Natural killer cell (primary cell): Measurements from ENCODE around the gene CHRD. TPM values are rescaled to one million over a fixed set of nuclear protein-coding genes. Genes with fewer than 3 reads are reported as not detected.
A peak's percentile ranks its signal among the peaks of the same experiment; 100 is the strongest.

Experiments used
- ATAC-seq, 3 donors: fragments of 150-1000 bp in 2 of 3; fragments of 200-7000 bp in 1 of 3; cut with Tn5 transposase; 1 replicate in 1 of 3; 2 replicates in 2 of 3; pipeline ENCODE4 v1.10.0; 2021; ENCODE audit warnings: mild to moderate bottlenecking in 2 of 3, moderate library complexity in 2 of 3
- DNase-seq, 2 donors: peaks; one replicate each; pipeline versions ENCODE4 v3.0.0 to v3.0.0-alpha.2; 2013 to 2021; ENCODE audit warnings: mixed read lengths in 1 of 2
- H3K27ac ChIP-seq: one replicate; pipeline ENCODE4 v1.5.1; 2013; ENCODE audit warnings: mild to moderate bottlenecking, low read length
- H3K27me3 ChIP-seq: one replicate; pipeline ENCODE4 v1.6.1; 2013; ENCODE audit warnings: low read length; ENCODE audit not compliant: control insufficient read depth, insufficient read depth
- H3K36me3 ChIP-seq: one replicate; pipeline ENCODE4 v1.6.1; 2013; ENCODE audit warnings: low read length; ENCODE audit not compliant: control insufficient read depth, insufficient read depth
- H3K4me1 ChIP-seq: one replicate; pipeline ENCODE4 v1.6.1; 2013; ENCODE audit warnings: low read length; ENCODE audit not compliant: control insufficient read depth, insufficient read depth
- H3K4me3 ChIP-seq: one replicate; pipeline ENCODE4 v1.5.1; 2013; ENCODE audit warnings: low read length
- H3K9me3 ChIP-seq: one replicate; pipeline ENCODE4 v1.6.1; 2013; ENCODE audit warnings: low read length; ENCODE audit not compliant: control insufficient read depth, insufficient read depth
- H3K27ac Mint-ChIP-seq, 2 donors: one replicate each; pipeline ENCODE4 v1.8.0; 2022; ENCODE audit warnings: mild to moderate bottlenecking in 2 of 2, mixed read lengths in 2 of 2, moderate library complexity in 1 of 2
- H3K27me3 Mint-ChIP-seq, 2 donors: one replicate each; pipeline ENCODE4 v1.8.0; 2022; ENCODE audit warnings: low read depth in 2 of 2, mixed read lengths in 2 of 2
- H3K36me3 Mint-ChIP-seq: one replicate; pipeline ENCODE4 v1.8.0; 2022; ENCODE audit warnings: mixed read lengths
- H3K4me1 Mint-ChIP-seq, 2 donors: one replicate each; pipeline ENCODE4 v1.8.0; 2022; ENCODE audit warnings: mixed read lengths in 2 of 2
- H3K4me3 Mint-ChIP-seq: one replicate; pipeline ENCODE4 v1.8.0; 2022; ENCODE audit warnings: mild to moderate bottlenecking, moderate library complexity, mixed read lengths
- H3K9me3 Mint-ChIP-seq, 2 donors: one replicate each; pipeline ENCODE4 v1.8.0; 2022; ENCODE audit warnings: mixed read lengths in 2 of 2
- CTCF ChIP-seq: fragments of 200-600 bp; IDR thresholded peaks from one replicate; pipeline ENCODE4 v1.8.0; 2022; ENCODE audit warnings: antibody characterized with exemption
- WGBS: methylation state at CpG from one replicate; pipeline ENCODE4 v1.1.7; 2013; ENCODE audit warnings: missing lambda C conversion rate; ENCODE audit not compliant: insufficient coverage; 5-methylcytosine and 5-hydroxymethylcytosine counted together
- intact Hi-C: fragments of 100-400 bp; cut with micrococcal nuclease; formaldehyde crosslinking; loops from one replicate; pipeline ENCODE4 v1.14.2; 2022
- total RNA-seq, 4 donors: library from RNA; stranded (reverse); fragments of 120-200 nt in 1 of 4; gene quantifications; one replicate each; pipeline versions ENCODE4 v1.2.3 to v1.2.4, GENCODE V29; 2013 to 2022

The CHRD gene
- total RNA-seq, 3 donors from 2014 or later (not counting 1 experiment from before 2014, with no cell fraction given), result 0.78 TPM; not detected in 2

- H3K4me1 Mint-ChIP-seq, result peaks cover 19 to 43% of the 10 kb centered on the region in 2 donors
Measured at GRCh38 chr3:184362668-184363546, 16.9 kb upstream of the CHRD start.

GRCh38 chr3:184366619-184367289 lies 13.1 kb upstream of the CHRD start:
- Mint-ChIP-seq H3K9me3 (no peaks in the 10 kb centered on the region), H3K27ac (no peak overlapping the region)
- H3K36me3 ChIP-seq, result peaks cover 22% of the 10 kb centered on the region

More at GRCh38 chr3:184362668-184363546, 16.9 kb upstream of the CHRD start:
- TF ChIP-seq CTCF, result peak; percentile 61
- Histone ChIP-seq H3K4me1 (peaks cover 32% of the 10 kb centered on the region), H3K9me3 (no peaks in the 10 kb centered on the region), H3K27ac (peak overlapping the region; percentile 86), H3K4me3 (peak overlapping the region; percentile 57), H3K27me3 (no peaks in the 10 kb centered on the region), H3K36me3 (peaks cover 11% of the 10 kb centered on the region)
- DNase-seq (peak; percentile 93 to 98), ATAC-seq (peak; percentile 76 to 88 (median 83))
- H3K36me3 Mint-ChIP-seq, result no peaks in the 10 kb centered on the region
- H3K27ac Mint-ChIP-seq, result peak overlapping the region; percentile 96 to 97
- H3K4me3 Mint-ChIP-seq, result peak overlapping the region; percentile 99
- H3K9me3 Mint-ChIP-seq, result no peaks in the 10 kb centered on the region
- under 1% methylated on average over 68 of the region's 68 CpGs for WGBS
- intact Hi-C loops, result loop anchor here (1.0 to 2.0 kb wide), 3 partner anchors 28 to 114 kb away; partner anchors contain the start of genes ALG3, EEF1AKMT4 and PSMD2
- H3K27me3 Mint-ChIP-seq, result peaks cover 0 to 3% of the 10 kb centered on the region in 2 donors

GRCh38 chr3:184368116-184368515 lies 11.7 kb upstream of the CHRD start:
- intact Hi-C loops, result no loop called here

More at GRCh38 chr3:184366619-184367289, 13.1 kb upstream of the CHRD start:
- H3K4me1 ChIP-seq, result peaks cover 22% of the 10 kb centered on the region
- TF ChIP-seq CTCF, result no peak
- ATAC-seq (no peak), DNase-seq (no peak)
- no peak overlapping the region for H3K4me3 ChIP-seq
- H3K4me3 Mint-ChIP-seq, result no peak overlapping the region
- no peaks in the 10 kb centered on the region for H3K9me3 ChIP-seq
- no peaks in the 10 kb centered on the region for H3K36me3 Mint-ChIP-seq
- peaks cover 19 to 33% of the 10 kb centered on the region in 2 donors for H3K4me1 Mint-ChIP-seq
- no peaks in the 10 kb centered on the region for H3K27me3 ChIP-seq
- no peaks in the 10 kb centered on the region for H3K27me3 Mint-ChIP-seq
- 93% methylated on average over 5 of the region's 5 CpGs for WGBS
- intact Hi-C loops, result no loop called here
- H3K27ac ChIP-seq, result no peak overlapping the region

More at GRCh38 chr3:184368116-184368515, 11.7 kb upstream of the CHRD start:
- Mint-ChIP-seq H3K4me1 (peaks cover 18 to 26% of the 10 kb centered on the region in 2 donors), H3K27me3 (no peaks in the 10 kb centered on the region), H3K27ac (no peak overlapping the region), H3K4me3 (no peak overlapping the region), H3K36me3 (no peaks in the 10 kb centered on the region), H3K9me3 (no peaks in the 10 kb centered on the region)
- ATAC-seq (no peak), DNase-seq (no peak)
- Histone ChIP-seq H3K27me3 (no peaks in the 10 kb centered on the region), H3K4me1 (peaks cover 12% of the 10 kb centered on the region), H3K9me3 (no peaks in the 10 kb centered on the region), H3K36me3 (peaks cover 22% of the 10 kb centered on the region), H3K27ac (no peak overlapping the region), H3K4me3 (no peak overlapping the region)
- 93% methylated on average over 9 of the region's 9 CpGs for WGBS
- TF ChIP-seq CTCF, result no peak
